Measurements from ENCODE around the gene CFAP97. TPM values are rescaled to one million over a fixed set of nuclear protein-coding genes. Genes with fewer than 3 reads are reported as not detected.

The CFAP97 gene
- polyA plus RNA-seq (2011; rRNA removed): 33.5 and 51.1 TPM in 2 replicates
- polyA minus RNA-seq (2011; rRNA and poly(A)+ RNA removed): 15.3 and 24.3 TPM in 2 replicates

DNA sequence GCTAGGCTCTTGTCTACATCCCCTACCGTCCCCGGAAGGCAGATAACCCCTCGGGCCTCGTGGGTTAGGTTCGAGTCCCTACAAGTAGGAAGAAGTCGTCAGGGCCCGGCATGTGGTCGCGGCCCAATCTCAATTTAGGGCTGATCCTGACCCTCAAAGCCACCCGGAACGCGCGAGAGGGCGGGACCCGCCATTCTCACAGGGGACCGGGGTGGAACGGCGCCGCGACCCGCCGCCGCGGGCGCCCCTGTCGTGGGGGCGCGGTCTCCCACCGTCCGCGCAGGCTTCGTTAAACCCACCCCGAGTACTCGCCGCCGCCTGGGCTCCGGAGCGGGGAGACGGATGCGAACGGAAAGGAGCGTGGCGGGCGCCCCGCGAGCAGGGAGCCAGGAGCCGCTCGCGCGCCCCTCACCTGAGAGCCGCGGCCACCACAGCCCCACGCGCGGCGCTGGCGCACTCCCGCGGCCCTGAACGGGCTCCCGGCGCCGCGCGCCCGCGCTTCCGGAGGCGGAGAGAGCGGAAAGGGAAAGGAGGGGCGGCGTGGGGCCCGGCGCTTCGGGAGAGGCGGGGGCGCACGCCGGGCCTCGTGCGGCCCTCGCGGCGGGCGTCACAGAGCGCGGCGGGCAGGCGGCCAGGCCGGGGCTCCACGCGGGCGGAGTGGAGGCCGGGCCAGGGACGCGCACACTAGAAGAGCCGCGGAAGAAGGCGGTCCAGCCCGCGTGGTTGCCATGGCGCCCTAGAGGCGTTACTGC is at the start of gene CFAP97:
Gene CFAP97 (minus strand): TSS at position 515 of the 752 bp plus-strand sequence. CDS start 12,804 bp downstream, outside the sequence.
- H3K27me3 ChIP-seq (ENCODE audit: control insufficient read depth, insufficient read depth, low read length): no peaks in the 10 kb centered on the region
- H3K27ac ChIP-seq (ENCODE audit: low read depth, low read length): peak within 1 kb of the TSS; percentile 47
- peak; percentile 77 for DNase-seq (ENCODE audit: low read depth, low spot score)
- CTCF ChIA-PET: interaction anchor here (8.1 kb wide), 1 partner anchor 19 kb away, joined by 66 read pairs; no protein-coding TSS in a partner anchor
- H3K4me3 ChIP-seq (ENCODE audit: low read depth, low read length): peak within 1 kb of the TSS; percentile 68
- no peaks in the 10 kb centered on the region for H3K9me3 ChIP-seq (ENCODE audit: control insufficient read depth, insufficient read depth, low read length)
- TF ChIP-seq, protein P1, sequence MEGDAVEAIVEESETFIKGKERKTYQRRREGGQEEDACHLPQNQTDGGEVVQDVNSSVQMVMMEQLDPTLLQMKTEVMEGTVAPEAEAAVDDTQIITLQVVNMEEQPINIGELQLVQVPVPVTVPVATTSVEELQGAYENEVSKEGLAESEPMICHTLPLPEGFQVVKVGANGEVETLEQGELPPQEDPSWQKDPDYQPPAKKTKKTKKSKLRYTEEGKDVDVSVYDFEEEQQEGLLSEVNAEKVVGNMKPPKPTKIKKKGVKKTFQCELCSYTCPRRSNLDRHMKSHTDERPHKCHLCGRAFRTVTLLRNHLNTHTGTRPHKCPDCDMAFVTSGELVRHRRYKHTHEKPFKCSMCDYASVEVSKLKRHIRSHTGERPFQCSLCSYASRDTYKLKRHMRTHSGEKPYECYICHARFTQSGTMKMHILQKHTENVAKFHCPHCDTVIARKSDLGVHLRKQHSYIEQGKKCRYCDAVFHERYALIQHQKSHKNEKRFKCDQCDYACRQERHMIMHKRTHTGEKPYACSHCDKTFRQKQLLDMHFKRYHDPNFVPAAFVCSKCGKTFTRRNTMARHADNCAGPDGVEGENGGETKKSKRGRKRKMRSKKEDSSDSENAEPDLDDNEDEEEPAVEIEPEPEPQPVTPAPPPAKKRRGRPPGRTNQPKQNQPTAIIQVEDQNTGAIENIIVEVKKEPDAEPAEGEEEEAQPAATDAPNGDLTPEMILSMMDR (IDR thresholded peaks at IDR 0.05; ENCODE audit: low read depth, low read length): no peak
- POLR2A ChIA-PET: no interaction called here

- TF ChIP-seq, protein P1 (IDR thresholded peaks at IDR 0.05; ENCODE audit: low read depth, low read length): no peak
- no peaks in the 10 kb centered on the region for H3K27me3 ChIP-seq (ENCODE audit: control insufficient read depth, insufficient read depth, low read length)
- DNase-seq (ENCODE audit: low read depth, low spot score): no peak
- no peak overlapping the region for H3K4me3 ChIP-seq (ENCODE audit: low read depth, low read length)
- POLR2A ChIA-PET: no interaction called here
- no peak overlapping the region for H3K27ac ChIP-seq (ENCODE audit: low read depth, low read length)
- CTCF ChIA-PET: no interaction called here
- no peaks in the 10 kb centered on the region for H3K9me3 ChIP-seq (ENCODE audit: control insufficient read depth, insufficient read depth, low read length)
These were observed 45.3 kb upstream of the CFAP97 start for GRCh38 chr4:185249105-185249504.

- CTCF ChIA-PET: interaction anchor here (0.9 kb wide), 1 partner anchor 65 kb away, joined by 4 read pairs; no protein-coding TSS in a partner anchor
- H3K27ac ChIP-seq (ENCODE audit: low read depth, low read length): no peak overlapping the region
- POLR2A ChIA-PET: no interaction called here
- TF ChIP-seq, protein P1 (IDR thresholded peaks at IDR 0.05; ENCODE audit: low read depth, low read length): no peak
- no peak overlapping the region for H3K4me3 ChIP-seq (ENCODE audit: low read depth, low read length)
- H3K9me3 ChIP-seq (ENCODE audit: control insufficient read depth, insufficient read depth, low read length): no peaks in the 10 kb centered on the region
- no peaks in the 10 kb centered on the region for H3K27me3 ChIP-seq (ENCODE audit: control insufficient read depth, insufficient read depth, low read length)
- no peak for DNase-seq (ENCODE audit: low read depth, low spot score)
These were observed 44.7 kb upstream of the CFAP97 start for GRCh38 chr4:185248393-185249039.

- Histone ChIP-seq H3K4me3 (ENCODE audit: low read depth, low read length) (no peak overlapping the region), H3K27me3 (ENCODE audit: control insufficient read depth, insufficient read depth, low read length) (no peaks in the 10 kb centered on the region), H3K9me3 (ENCODE audit: control insufficient read depth, insufficient read depth, low read length) (no peaks in the 10 kb centered on the region), H3K27ac (ENCODE audit: low read depth, low read length) (no peak overlapping the region)
- POLR2A ChIA-PET: no interaction called here
- TF ChIP-seq, protein P1 (IDR thresholded peaks at IDR 0.05; ENCODE audit: low read depth, low read length): no peak
- CTCF ChIA-PET: interaction anchor here (0.9 to 1.1 kb wide), 2 partner anchors 19 to 36 kb away, joined by 3 read pairs; no protein-coding TSS in a partner anchor
- DNase-seq (ENCODE audit: low read depth, low spot score): no peak
These were observed 43.4 kb upstream of the CFAP97 start for GRCh38 chr4:185247151-185247550.

- CTCF ChIA-PET: interaction anchor here (0.6 to 1.1 kb wide), 2 partner anchors 37 to 110 kb away, joined by 3 read pairs; no protein-coding TSS in a partner anchor
- TF ChIP-seq, protein P1 (IDR thresholded peaks at IDR 0.05; ENCODE audit: low read depth, low read length): no peak
- H3K27ac ChIP-seq (ENCODE audit: low read depth, low read length): no peak overlapping the region
- no peak overlapping the region for H3K4me3 ChIP-seq (ENCODE audit: low read depth, low read length)
- DNase-seq (ENCODE audit: low read depth, low spot score): no peak
- H3K27me3 ChIP-seq (ENCODE audit: control insufficient read depth, insufficient read depth, low read length): no peaks in the 10 kb centered on the region
- H3K9me3 ChIP-seq (ENCODE audit: control insufficient read depth, insufficient read depth, low read length): no peaks in the 10 kb centered on the region
- POLR2A ChIA-PET: no interaction called here
These were observed 42.7 kb upstream of the CFAP97 start for GRCh38 chr4:185246453-185246852.

Data from AG04450 (cell line).